Sigmoid colon (tissue), 4 donors: ENCODE data around the gene CCDC60.

Experiments
- CTCF ChIP-seq, 4 experiments: fragments of 450-650 bp in 3 of 4; fragments of 200-600 bp in 1 of 4; IDR thresholded peaks; one replicate each; pipeline ENCODE4 v1.5.1; 2016 to 2019; ENCODE audit warnings: antibody characterized with exemption in 4 of 4, mild to moderate bottlenecking in 3 of 4, moderate library complexity in 2 of 4
- POLR2AphosphoS5 ChIP-seq, 4 donors: sonication (generic); formaldehyde crosslinking; IDR thresholded peaks; one replicate each; pipeline ENCODE4 v1.6.1; 2017; ENCODE audit warnings: antibody characterized with exemption in 4 of 4

- TF ChIP-seq CTCF (IDR thresholded peaks at IDR 0.05) (no peak), POLR2AphosphoS5 (IDR thresholded peaks at IDR 0.05) (no peak)
Measured at GRCh38 chr12:119440803-119441360, 106.4 kb downstream of the CCDC60 start.
